Activated CD4-positive, alpha-beta memory T cell treated with anti-CD3 and anti-CD28 coated beads, Interleukin-2, amount 10 ng/mL, durations not matched to agents 7 days and 5 days (primary cell): Measurements from ENCODE around the gene PPP2R1B. TPM values are rescaled to one million over a fixed set of nuclear protein-coding genes. Genes with fewer than 3 reads are reported as not detected.
A peak's percentile ranks its signal among the peaks of the same experiment; 100 is the strongest.

Source experiments
- CTCF ChIA-PET: fragments of 350-600 bp; sonication (Branson Sonifier 250); formaldehyde crosslinking; loops from one replicate; lab custom pipeline; 2021; ENCODE audit warnings: antibody characterized with exemption, inconsistent platforms; lab: Charles Lee
- POLR2A ChIA-PET: fragments of 350-600 bp; sonication (Branson Sonifier 250); formaldehyde crosslinking; loops from one replicate; lab custom pipeline; 2021; ENCODE audit warnings: antibody characterized with exemption; lab: Charles Lee
- DNase-seq: peaks from one replicate; pipeline ENCODE4 v3.0.0-alpha.2; 2020
- H3K27ac Mint-ChIP-seq: one replicate; pipeline ENCODE4 v1.8.0; 2021; ENCODE audit warnings: mild to moderate bottlenecking, mixed read lengths
- H3K27me3 Mint-ChIP-seq: one replicate; pipeline ENCODE4 v1.8.0; 2021; ENCODE audit warnings: mixed read lengths
- H3K36me3 Mint-ChIP-seq: one replicate; pipeline ENCODE4 v1.8.0; 2021; ENCODE audit warnings: low read depth, mixed read lengths
- H3K4me1 Mint-ChIP-seq: one replicate; pipeline ENCODE4 v1.8.0; 2021; ENCODE audit warnings: mixed read lengths
- H3K4me3 Mint-ChIP-seq: one replicate; pipeline ENCODE4 v1.8.0; 2021; ENCODE audit warnings: mild to moderate bottlenecking, mixed read lengths
- H3K9me3 Mint-ChIP-seq: one replicate; pipeline ENCODE4 v1.8.0; 2021; ENCODE audit warnings: mixed read lengths
- total RNA-seq, 2 experiments: library from RNA; stranded (reverse); gene quantifications; one replicate each; pipeline ENCODE4 v1.2.3, GENCODE V29; 2021

Gene PPP2R1B
- total RNA-seq: 10 to 100 TPM; 51.3 to 55.7 TPM

DNA sequence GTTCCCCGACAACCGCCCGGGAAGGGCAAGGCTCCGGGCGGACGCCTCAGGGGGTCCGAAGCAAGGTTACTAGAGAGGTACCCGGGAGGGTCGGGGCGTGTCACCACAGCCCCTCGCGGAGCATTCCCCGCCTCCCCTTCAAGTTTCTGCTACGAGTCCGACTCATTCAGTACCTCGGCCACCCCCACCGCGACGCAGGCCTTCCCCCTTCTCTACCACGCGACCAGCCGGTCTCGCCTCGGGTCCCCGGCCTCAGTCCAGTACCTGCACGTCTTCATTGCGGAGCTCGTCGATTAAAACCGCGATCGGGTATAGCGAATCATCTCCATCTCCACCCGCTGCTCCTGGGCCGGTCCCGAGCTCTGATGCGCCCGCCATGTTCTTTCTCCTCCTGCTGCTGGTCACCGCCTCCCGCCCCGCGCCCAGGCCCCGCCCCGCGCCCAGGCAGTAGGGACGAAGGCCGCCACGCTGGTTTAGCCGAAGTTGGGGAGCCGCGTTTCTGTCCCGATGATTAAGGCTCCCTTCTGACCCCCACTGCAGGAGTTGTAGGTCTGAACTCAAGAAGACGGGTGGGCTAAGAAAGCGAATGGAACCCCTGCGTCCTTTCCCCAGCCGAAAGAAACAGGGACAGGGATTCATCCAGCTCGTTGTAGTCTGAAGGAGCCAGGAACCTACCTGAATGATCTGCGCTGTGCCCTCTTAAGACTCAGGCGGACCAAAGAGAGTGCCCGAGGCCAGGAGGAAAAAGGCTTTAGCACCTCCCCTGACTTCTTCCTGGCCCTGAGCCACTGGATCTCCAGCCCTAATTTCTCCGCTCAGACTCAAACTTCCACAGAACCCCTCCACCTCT is at the start of gene PPP2R1B:
TSS of gene PPP2R1B (minus strand) at position 406 of the 850 bp plus-strand sequence. CDS start at position 378, 28 bp downstream.
- H3K36me3 Mint-ChIP-seq: peaks cover 37% of the 10 kb centered on the region
- peaks cover 37% of the 10 kb centered on the region for H3K4me1 Mint-ChIP-seq
- peak within 1 kb of the TSS; percentile 100 for H3K4me3 Mint-ChIP-seq
- peak; percentile 73 for DNase-seq
- peak within 1 kb of the TSS; percentile 96 for H3K27ac Mint-ChIP-seq
- ChIA-PET CTCF (interaction anchor here (0.5 to 6.6 kb wide), 8 partner anchors 11 to 514 kb away, joined by 3 to 48 read pairs (median 6); no protein-coding TSS in a partner anchor), POLR2A (interaction anchor here (0.7 to 4.8 kb wide), 19 partner anchors 10 to 291 kb away, joined by 3 to 31 read pairs (median 3); partner anchors contain the start of genes ALG9 and SIK2)
- no peaks in the 10 kb centered on the region for H3K9me3 Mint-ChIP-seq
- no peaks in the 10 kb centered on the region for H3K27me3 Mint-ChIP-seq

DNA sequence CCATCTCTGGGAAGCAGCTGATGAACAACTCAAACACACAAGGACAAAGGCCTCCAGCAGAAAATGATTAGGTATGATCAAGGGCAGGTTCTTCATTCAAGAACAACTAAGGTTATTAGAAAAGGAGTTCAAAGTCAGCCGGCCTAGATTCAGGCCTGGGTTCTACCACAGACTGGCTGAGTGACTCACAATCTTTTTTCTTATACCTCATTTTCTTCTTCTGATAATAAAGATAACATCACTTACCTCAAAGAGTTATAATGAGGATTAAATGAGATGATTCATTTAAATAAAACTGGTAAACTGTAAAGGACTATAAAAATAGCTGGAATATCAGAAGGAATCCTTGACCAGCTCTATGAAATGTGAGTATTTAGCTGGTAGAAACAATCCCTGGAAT is 49.3 kb upstream of the PPP2R1B start:
- no peak for DNase-seq
- H3K27me3 Mint-ChIP-seq: no peaks in the 10 kb centered on the region
- no peaks in the 10 kb centered on the region for H3K9me3 Mint-ChIP-seq
- H3K36me3 Mint-ChIP-seq: peaks cover 5% of the 10 kb centered on the region
- ChIA-PET CTCF (interaction anchor here (1.2 kb wide), 2 partner anchors 26 to 38 kb away, joined by 3 to 5 read pairs; no protein-coding TSS in a partner anchor), POLR2A (no interaction called here)
- no peak overlapping the region for H3K27ac Mint-ChIP-seq
- no peak overlapping the region for H3K4me3 Mint-ChIP-seq
- no peaks in the 10 kb centered on the region for H3K4me1 Mint-ChIP-seq

DNA sequence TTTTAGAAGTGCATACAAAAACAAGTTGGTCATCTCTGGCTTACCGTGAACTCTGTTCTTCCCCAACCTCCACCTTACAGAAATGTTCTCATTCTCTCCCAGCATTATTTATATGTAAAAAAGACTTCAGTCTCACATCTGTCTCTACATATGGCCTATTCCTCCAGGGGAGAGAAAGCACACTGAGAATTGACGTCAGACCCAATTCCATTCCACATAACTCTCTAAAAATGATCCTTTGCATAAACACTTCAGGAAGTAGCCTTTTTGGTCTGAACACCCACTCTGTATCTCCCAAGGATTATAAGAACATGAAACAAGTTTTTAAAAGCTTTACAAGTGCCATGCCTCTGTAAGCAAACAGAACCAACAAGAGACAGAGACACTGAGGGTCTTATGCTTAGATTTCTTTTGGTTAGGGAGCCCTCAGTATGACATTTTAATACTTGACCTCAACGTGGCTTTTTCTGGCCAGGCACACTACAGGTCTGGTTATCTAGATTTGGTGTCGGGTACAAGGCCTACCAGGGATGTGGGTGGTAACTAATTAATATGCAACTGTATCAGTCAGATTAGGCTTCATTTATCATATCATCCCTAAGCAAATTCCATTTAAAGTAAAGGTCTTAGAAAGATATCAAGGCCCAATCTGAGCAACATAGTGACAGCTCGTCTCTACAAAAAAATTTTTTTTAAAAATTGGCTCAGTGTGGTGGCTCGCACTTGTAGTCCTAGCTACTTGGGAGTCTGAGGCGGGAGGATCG is 48.5 kb upstream of the PPP2R1B start:
- no peak for DNase-seq
- CTCF ChIA-PET: interaction anchor here (1.2 kb wide), 2 partner anchors 27 to 37 kb away, joined by 3 to 5 read pairs; no protein-coding TSS in a partner anchor
- H3K9me3 Mint-ChIP-seq: no peaks in the 10 kb centered on the region
- no peak overlapping the region for H3K27ac Mint-ChIP-seq
- H3K4me1 Mint-ChIP-seq: no peaks in the 10 kb centered on the region
- no peak overlapping the region for H3K4me3 Mint-ChIP-seq
- H3K27me3 Mint-ChIP-seq: no peaks in the 10 kb centered on the region
- H3K36me3 Mint-ChIP-seq: peaks cover 5% of the 10 kb centered on the region
- POLR2A ChIA-PET: no interaction called here

- CTCF ChIA-PET: no interaction called here
- no peak for DNase-seq
Observed at GRCh38 chr11:111814106-111814505, 47.9 kb upstream of the PPP2R1B start.

GRCh38 chr11:111812211-111812610 is 46.0 kb upstream of the PPP2R1B start:
- Mint-ChIP-seq H3K9me3 (no peaks in the 10 kb centered on the region), H3K27ac (no peak overlapping the region), H3K4me1 (no peaks in the 10 kb centered on the region), H3K36me3 (peaks cover 10% of the 10 kb centered on the region), H3K4me3 (no peak overlapping the region), H3K27me3 (no peaks in the 10 kb centered on the region)
- DNase-seq: no peak
- CTCF ChIA-PET: no interaction called here
- POLR2A ChIA-PET: no interaction called here

More at GRCh38 chr11:111814106-111814505, 47.9 kb upstream of the PPP2R1B start:
- Mint-ChIP-seq H3K27me3 (no peaks in the 10 kb centered on the region), H3K36me3 (peaks cover 5% of the 10 kb centered on the region), H3K4me1 (no peaks in the 10 kb centered on the region), H3K4me3 (no peak overlapping the region), H3K27ac (no peak overlapping the region), H3K9me3 (no peaks in the 10 kb centered on the region)
- POLR2A ChIA-PET: no interaction called here

DNA sequence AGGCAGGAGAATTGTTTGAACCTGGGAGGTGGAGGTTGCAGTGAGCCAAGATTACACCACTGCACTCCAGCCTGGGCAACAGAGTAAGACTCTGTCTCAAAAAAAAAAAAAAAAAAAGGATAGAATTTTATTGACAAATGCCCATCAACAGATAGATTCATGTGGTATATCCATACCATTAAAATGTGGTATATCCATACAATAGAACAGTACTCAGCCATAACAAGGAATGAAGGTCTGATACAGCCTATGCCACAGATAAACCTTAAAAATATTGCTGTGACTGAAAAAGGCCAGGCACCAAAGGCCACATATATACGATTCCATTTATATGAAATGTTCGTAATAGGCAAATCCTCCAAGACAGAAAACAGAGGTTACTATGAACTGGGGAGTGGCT is 45.3 kb upstream of the PPP2R1B start:
- ChIA-PET CTCF (no interaction called here), POLR2A (no interaction called here)
- Mint-ChIP-seq H3K36me3 (peaks cover 8% of the 10 kb centered on the region), H3K4me1 (no peaks in the 10 kb centered on the region), H3K9me3 (no peaks in the 10 kb centered on the region), H3K27me3 (no peaks in the 10 kb centered on the region), H3K27ac (no peak overlapping the region), H3K4me3 (no peak overlapping the region)
- DNase-seq: no peak

- Mint-ChIP-seq H3K27ac (no peak overlapping the region), H3K4me1 (no peaks in the 10 kb centered on the region), H3K9me3 (no peaks in the 10 kb centered on the region), H3K36me3 (peaks cover 22% of the 10 kb centered on the region), H3K4me3 (no peak overlapping the region), H3K27me3 (no peaks in the 10 kb centered on the region)
- ChIA-PET CTCF (no interaction called here), POLR2A (no interaction called here)
- no peak for DNase-seq
Observed at GRCh38 chr11:111808834-111809233, 42.6 kb upstream of the PPP2R1B start.

DNA sequence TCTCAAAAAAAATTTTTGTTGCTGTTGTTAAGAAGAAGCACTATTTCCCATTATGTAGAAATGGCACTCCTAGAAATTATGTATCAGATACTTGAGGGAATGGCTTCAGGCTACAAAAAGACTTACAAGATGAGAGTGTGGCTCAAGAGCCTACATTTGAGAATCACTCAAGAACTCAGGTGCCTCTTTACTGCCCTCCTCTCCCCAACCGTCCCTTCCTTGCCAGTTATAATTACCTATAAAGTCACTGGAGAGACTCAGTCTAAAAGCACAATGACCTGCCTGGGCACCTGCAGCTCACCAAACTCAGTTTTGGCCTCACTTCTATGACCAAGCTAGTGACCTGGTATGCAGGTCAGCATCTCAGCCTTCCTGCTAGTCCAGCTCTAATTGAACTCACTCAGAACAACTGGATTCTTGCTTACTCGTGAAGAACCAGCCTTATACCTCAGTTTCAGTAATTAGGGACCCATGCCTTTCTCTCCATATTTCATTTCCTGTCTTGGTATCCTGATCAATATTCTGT is 41.9 kb upstream of the PPP2R1B start:
- no peak for DNase-seq
- CTCF ChIA-PET: no interaction called here
- H3K4me1 Mint-ChIP-seq: peaks cover 2% of the 10 kb centered on the region
- H3K27ac Mint-ChIP-seq: no peak overlapping the region
- no peaks in the 10 kb centered on the region for H3K9me3 Mint-ChIP-seq
- POLR2A ChIA-PET: no interaction called here
- no peaks in the 10 kb centered on the region for H3K27me3 Mint-ChIP-seq
- no peak overlapping the region for H3K4me3 Mint-ChIP-seq
- peaks cover 22% of the 10 kb centered on the region for H3K36me3 Mint-ChIP-seq

- Mint-ChIP-seq H3K9me3 (no peaks in the 10 kb centered on the region), H3K4me1 (peaks cover 2% of the 10 kb centered on the region), H3K36me3 (peaks cover 24% of the 10 kb centered on the region), H3K4me3 (no peak overlapping the region), H3K27me3 (no peaks in the 10 kb centered on the region), H3K27ac (no peak overlapping the region)
- ChIA-PET POLR2A (no interaction called here), CTCF (no interaction called here)
- DNase-seq: no peak
Observed at GRCh38 chr11:111807076-111807475, 40.9 kb upstream of the PPP2R1B start.

DNA sequence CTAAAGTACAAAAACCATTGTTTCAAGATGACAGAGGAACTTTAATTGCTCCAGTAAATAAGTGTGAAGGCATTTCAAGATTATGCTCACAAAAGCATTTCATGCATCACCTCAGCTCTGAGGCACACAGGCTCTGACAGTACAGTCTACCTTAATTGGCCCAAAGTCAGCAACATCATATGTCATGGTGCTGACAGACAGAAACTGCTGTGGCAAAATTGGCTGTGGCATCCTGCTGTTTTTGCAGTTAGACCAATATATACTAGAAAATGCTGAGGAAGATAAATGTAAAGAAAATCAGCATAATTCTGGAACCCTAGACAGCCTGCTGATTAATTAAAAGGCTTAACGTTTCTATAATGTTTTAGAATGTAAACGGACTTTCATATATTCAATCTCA is 34.9 kb upstream of the PPP2R1B start:
- DNase-seq: no peak
- ChIA-PET CTCF (no interaction called here), POLR2A (no interaction called here)
- no peaks in the 10 kb centered on the region for H3K27me3 Mint-ChIP-seq
- peaks cover 40% of the 10 kb centered on the region for H3K36me3 Mint-ChIP-seq
- no peak overlapping the region for H3K27ac Mint-ChIP-seq
- peaks cover 9% of the 10 kb centered on the region for H3K4me1 Mint-ChIP-seq
- H3K9me3 Mint-ChIP-seq: no peaks in the 10 kb centered on the region
- H3K4me3 Mint-ChIP-seq: no peak overlapping the region

DNA sequence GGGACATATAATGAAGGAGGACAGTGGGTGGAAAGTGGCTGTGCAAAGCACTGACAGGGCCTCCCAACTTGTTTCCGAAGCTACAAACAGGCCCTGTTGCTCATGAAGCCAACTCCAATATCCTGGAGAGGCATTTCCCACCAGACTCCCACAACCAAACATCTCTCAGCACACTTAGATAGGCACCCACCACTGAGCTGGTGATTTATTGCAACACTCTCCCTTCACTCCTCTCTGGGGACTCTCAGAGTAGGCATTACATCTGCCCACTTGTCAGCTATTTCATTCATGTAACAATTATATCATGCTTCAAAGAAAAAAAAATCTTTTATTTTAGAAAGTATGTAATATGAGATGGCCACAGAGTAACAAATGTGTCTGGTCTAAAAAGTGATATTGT is 32.1 kb upstream of the PPP2R1B start:
- H3K36me3 Mint-ChIP-seq: peaks cover 29% of the 10 kb centered on the region
- POLR2A ChIA-PET: no interaction called here
- CTCF ChIA-PET: no interaction called here

GRCh38 chr11:111797145-111797581 is 31.0 kb upstream of the PPP2R1B start:
- no peaks in the 10 kb centered on the region for H3K27me3 Mint-ChIP-seq
- H3K9me3 Mint-ChIP-seq: no peaks in the 10 kb centered on the region
- no peak for DNase-seq
- no peak overlapping the region for H3K4me3 Mint-ChIP-seq
- POLR2A ChIA-PET: no interaction called here
- H3K36me3 Mint-ChIP-seq: peaks cover 27% of the 10 kb centered on the region
- peaks cover 7% of the 10 kb centered on the region for H3K4me1 Mint-ChIP-seq
- H3K27ac Mint-ChIP-seq: no peak overlapping the region
- CTCF ChIA-PET: interaction anchor here (1.3 to 2.4 kb wide), 2 partner anchors 20 to 43 kb away, joined by 3 to 13 read pairs; no protein-coding TSS in a partner anchor

More for the DNA sequence above, 32.1 kb upstream of the PPP2R1B start:
- H3K27me3 Mint-ChIP-seq: no peaks in the 10 kb centered on the region
- DNase-seq: no peak
- peaks cover 7% of the 10 kb centered on the region for H3K4me1 Mint-ChIP-seq
- no peaks in the 10 kb centered on the region for H3K9me3 Mint-ChIP-seq
- H3K4me3 Mint-ChIP-seq: no peak overlapping the region
- no peak overlapping the region for H3K27ac Mint-ChIP-seq

DNA sequence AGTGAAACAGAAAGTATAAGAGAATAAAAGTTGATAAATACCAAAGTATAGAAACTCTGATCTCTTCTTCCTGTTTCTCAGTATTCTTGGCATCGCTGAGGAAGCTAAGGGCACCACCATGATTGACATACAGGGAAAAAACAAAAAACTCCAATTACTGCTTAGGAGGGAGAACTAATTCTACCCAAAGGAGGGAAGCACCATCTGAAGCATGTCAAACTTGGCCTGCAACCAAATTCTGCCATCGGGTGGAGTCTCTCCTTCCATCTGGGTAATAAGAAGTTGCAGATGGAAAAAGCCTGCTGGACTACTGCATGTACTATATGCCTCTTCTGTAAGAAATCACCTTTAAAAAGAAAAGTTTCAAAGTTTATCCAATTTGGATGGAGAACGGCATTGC is 30.5 kb upstream of the PPP2R1B start:
- Mint-ChIP-seq H3K4me3 (no peak overlapping the region), H3K27me3 (no peaks in the 10 kb centered on the region), H3K9me3 (no peaks in the 10 kb centered on the region), H3K4me1 (peaks cover 5% of the 10 kb centered on the region), H3K27ac (no peak overlapping the region), H3K36me3 (peaks cover 23% of the 10 kb centered on the region)
- DNase-seq: no peak
- ChIA-PET CTCF (interaction anchor here (1.2 to 2.4 kb wide), 4 partner anchors 17 to 45 kb away, joined by 3 to 13 read pairs (median 3); no protein-coding TSS in a partner anchor), POLR2A (no interaction called here)
